Measurements from ENCODE around the gene ZNF658.
"Not testable (repeated sequence)": the region's sequence is repeated elsewhere in the genome, so short reads cannot be mapped to it uniquely, and the experiment has no call there.

ZNF658 gene

DNA sequence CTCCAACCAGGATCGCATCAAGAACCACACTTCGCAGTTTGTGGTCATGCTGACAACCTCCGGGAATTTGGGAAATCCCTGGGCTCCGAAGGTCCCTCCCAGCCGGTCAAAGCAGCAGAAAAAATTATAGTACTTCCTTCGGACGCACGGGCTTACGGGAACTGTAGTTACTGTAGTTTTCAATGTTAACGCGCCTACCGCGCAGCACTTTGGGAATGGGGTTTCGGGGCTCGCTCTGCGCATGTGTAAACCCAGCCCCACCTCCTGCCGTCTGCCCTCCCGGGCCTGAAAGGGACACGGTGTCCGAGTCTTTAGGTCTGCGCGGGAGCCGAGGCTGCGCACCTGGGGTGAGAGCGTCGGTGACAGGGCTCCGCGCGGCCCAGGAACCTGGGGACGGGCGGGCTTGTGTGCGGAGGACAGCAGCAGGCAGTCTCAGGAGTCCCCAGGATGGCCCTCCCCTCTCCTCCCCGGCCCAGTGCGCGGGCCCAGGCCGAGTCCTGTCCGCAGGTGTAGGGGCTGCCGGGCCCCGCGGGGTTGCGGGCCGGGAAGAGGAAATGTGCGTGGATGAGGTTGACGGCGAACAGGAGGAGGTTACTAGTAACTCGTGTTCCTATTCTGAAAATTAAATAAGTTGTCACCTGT lies at the start of gene ZNF658:
ZNF658 (plus strand) TSS at position 236 of the 642 bp plus-strand sequence. CDS start 2,837 bp downstream, outside the sequence.
- not testable (repeated sequence) for H3K27me3 ChIP-seq (ENCODE audit: low read depth, low read length); H3K9me3 ChIP-seq (ENCODE audit: control insufficient read depth in 1 of 2, low read length in 2 of 2); H3K36me3 ChIP-seq (ENCODE audit: control insufficient read depth in 1 of 2, insufficient read depth in 2 of 2, low read length in 2 of 2); H3K27ac ChIP-seq (ENCODE audit: low read length); H3K4me1 ChIP-seq (ENCODE audit: control insufficient read depth in 1 of 2, insufficient read depth in 2 of 2, low read length in 2 of 2)
- H3K4me3 ChIP-seq (ENCODE audit: low read depth in 1 of 2, low read length in 2 of 2) = peak within 1 kb of the TSS; percentile 44 to 61

DNA sequence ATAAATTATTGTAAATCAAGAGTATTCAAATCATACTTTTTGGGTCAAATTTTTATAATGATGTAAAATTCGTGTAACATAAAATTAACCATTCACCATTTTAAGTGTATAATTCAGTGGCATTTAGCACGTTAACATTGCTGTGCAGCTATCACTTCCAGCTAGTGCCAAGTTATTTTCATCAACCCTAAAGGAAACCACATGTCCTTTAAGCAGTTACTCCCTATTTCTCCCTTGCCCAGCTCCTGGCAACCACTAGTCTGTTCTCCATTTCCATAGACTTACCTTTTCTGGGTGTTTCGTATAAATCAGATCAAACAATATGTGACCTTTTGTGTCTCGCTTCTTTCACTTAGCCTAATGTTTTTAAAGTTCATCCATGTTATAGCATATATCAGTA lies 38.8 kb upstream of the ZNF658 start:
- not testable (repeated sequence) for H3K27me3 ChIP-seq (ENCODE audit: low read depth, low read length); H3K4me3 ChIP-seq (ENCODE audit: low read depth in 1 of 2, low read length in 2 of 2); H3K27ac ChIP-seq (ENCODE audit: low read length)

GRCh38 chr9:66868660-66869059 lies 31.9 kb upstream of the ZNF658 start:
- not testable (repeated sequence) for H3K4me1 ChIP-seq (ENCODE audit: control insufficient read depth in 1 of 2, insufficient read depth in 2 of 2, low read length in 2 of 2); H3K4me3 ChIP-seq (ENCODE audit: low read depth in 1 of 2, low read length in 2 of 2); H3K27me3 ChIP-seq (ENCODE audit: low read depth, low read length); H3K27ac ChIP-seq (ENCODE audit: low read length); H3K36me3 ChIP-seq (ENCODE audit: control insufficient read depth in 1 of 2, insufficient read depth in 2 of 2, low read length in 2 of 2); H3K9me3 ChIP-seq (ENCODE audit: control insufficient read depth in 1 of 2, low read length in 2 of 2)

More for the DNA sequence above, 38.8 kb upstream of the ZNF658 start:
- not testable (repeated sequence) for H3K4me1 ChIP-seq (ENCODE audit: control insufficient read depth in 1 of 2, insufficient read depth in 2 of 2, low read length in 2 of 2); H3K9me3 ChIP-seq (ENCODE audit: control insufficient read depth in 1 of 2, low read length in 2 of 2); H3K36me3 ChIP-seq (ENCODE audit: control insufficient read depth in 1 of 2, insufficient read depth in 2 of 2, low read length in 2 of 2)

GRCh38 chr9:66880605-66881004 lies 19.9 kb upstream of the ZNF658 start:
- not testable (repeated sequence) for H3K27ac ChIP-seq (ENCODE audit: low read length); H3K36me3 ChIP-seq (ENCODE audit: control insufficient read depth in 1 of 2, insufficient read depth in 2 of 2, low read length in 2 of 2); H3K9me3 ChIP-seq (ENCODE audit: control insufficient read depth in 1 of 2, low read length in 2 of 2); H3K27me3 ChIP-seq (ENCODE audit: low read depth, low read length); H3K4me3 ChIP-seq (ENCODE audit: low read depth in 1 of 2, low read length in 2 of 2); H3K4me1 ChIP-seq (ENCODE audit: control insufficient read depth in 1 of 2, insufficient read depth in 2 of 2, low read length in 2 of 2)

GRCh38 chr9:66881847-66882246 lies 18.7 kb upstream of the ZNF658 start:
- not testable (repeated sequence) for H3K9me3 ChIP-seq (ENCODE audit: control insufficient read depth in 1 of 2, low read length in 2 of 2); H3K4me3 ChIP-seq (ENCODE audit: low read depth in 1 of 2, low read length in 2 of 2); H3K27ac ChIP-seq (ENCODE audit: low read length); H3K27me3 ChIP-seq (ENCODE audit: low read depth, low read length); H3K4me1 ChIP-seq (ENCODE audit: control insufficient read depth in 1 of 2, insufficient read depth in 2 of 2, low read length in 2 of 2); H3K36me3 ChIP-seq (ENCODE audit: control insufficient read depth in 1 of 2, insufficient read depth in 2 of 2, low read length in 2 of 2)

GRCh38 chr9:66890334-66890733 lies 10.2 kb upstream of the ZNF658 start:
- H3K36me3 ChIP-seq (ENCODE audit: control insufficient read depth in 1 of 2, insufficient read depth in 2 of 2, low read length in 2 of 2); H3K27ac ChIP-seq (ENCODE audit: low read length); H3K27me3 ChIP-seq (ENCODE audit: low read depth, low read length); H3K9me3 ChIP-seq (ENCODE audit: control insufficient read depth in 1 of 2, low read length in 2 of 2); H3K4me1 ChIP-seq (ENCODE audit: control insufficient read depth in 1 of 2, insufficient read depth in 2 of 2, low read length in 2 of 2); H3K4me3 ChIP-seq (ENCODE audit: low read depth in 1 of 2, low read length in 2 of 2): not testable (repeated sequence)

GRCh38 chr9:66901141-66901540 lies 616 bp downstream of the ZNF658 start:
- peak overlapping the region; percentile 44 to 61 for H3K4me3 ChIP-seq (ENCODE audit: low read depth in 1 of 2, low read length in 2 of 2)
- not testable (repeated sequence) for H3K27me3 ChIP-seq (ENCODE audit: low read depth, low read length); H3K4me1 ChIP-seq (ENCODE audit: control insufficient read depth in 1 of 2, insufficient read depth in 2 of 2, low read length in 2 of 2); H3K27ac ChIP-seq (ENCODE audit: low read length); H3K36me3 ChIP-seq (ENCODE audit: control insufficient read depth in 1 of 2, insufficient read depth in 2 of 2, low read length in 2 of 2); H3K9me3 ChIP-seq (ENCODE audit: control insufficient read depth in 1 of 2, low read length in 2 of 2)

DNA sequence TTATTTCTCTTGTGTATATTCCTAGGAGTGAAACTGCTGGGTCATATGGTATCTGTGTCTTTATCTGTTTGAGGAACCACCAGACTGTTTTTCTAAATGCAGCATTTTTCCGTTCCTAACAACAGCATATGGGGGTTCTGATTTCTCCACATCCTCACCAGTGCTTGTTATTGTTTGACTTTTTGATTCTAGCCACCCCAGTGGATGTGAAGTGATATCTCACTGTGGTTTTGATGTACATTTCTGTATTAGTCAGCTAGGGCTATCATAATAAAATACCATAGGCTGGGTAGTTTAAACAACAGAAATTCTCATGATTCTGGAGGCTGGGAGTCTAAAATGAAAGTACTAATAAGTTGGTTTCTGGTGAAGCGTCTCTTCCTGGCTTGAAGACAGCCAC lies 9.0 kb downstream of the ZNF658 start:
- H3K27me3 ChIP-seq (ENCODE audit: low read depth, low read length); H3K4me3 ChIP-seq (ENCODE audit: low read depth in 1 of 2, low read length in 2 of 2); H3K27ac ChIP-seq (ENCODE audit: low read length); H3K9me3 ChIP-seq (ENCODE audit: control insufficient read depth in 1 of 2, low read length in 2 of 2); H3K4me1 ChIP-seq (ENCODE audit: control insufficient read depth in 1 of 2, insufficient read depth in 2 of 2, low read length in 2 of 2): not testable (repeated sequence)
- H3K36me3 ChIP-seq (ENCODE audit: control insufficient read depth in 1 of 2, insufficient read depth in 2 of 2, low read length in 2 of 2) = peaks cover 0 to 10% of the 10 kb centered on the region in 2 donors

DNA sequence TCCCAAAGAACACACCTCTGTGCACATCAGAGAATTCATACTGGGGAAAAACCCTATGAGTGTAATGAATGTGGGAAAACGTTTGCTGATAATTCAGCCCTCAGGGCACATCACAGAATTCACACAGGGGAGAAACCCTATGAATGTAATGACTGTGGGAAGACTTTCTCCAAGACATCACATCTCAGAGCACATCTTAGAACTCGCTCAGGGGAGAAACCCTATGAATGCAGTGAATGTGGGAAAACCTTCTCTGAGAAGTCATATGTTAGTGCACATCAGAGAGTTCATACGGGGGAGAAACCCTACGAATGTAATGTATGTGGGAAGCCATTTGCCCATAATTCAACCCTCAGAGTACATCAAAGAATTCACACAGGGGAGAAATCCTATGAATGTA lies 19.5 kb downstream of the ZNF658 start:
- H3K27me3 ChIP-seq (ENCODE audit: low read depth, low read length); H3K9me3 ChIP-seq (ENCODE audit: control insufficient read depth in 1 of 2, low read length in 2 of 2); H3K4me3 ChIP-seq (ENCODE audit: low read depth in 1 of 2, low read length in 2 of 2); H3K4me1 ChIP-seq (ENCODE audit: control insufficient read depth in 1 of 2, insufficient read depth in 2 of 2, low read length in 2 of 2); H3K27ac ChIP-seq (ENCODE audit: low read length): not testable (repeated sequence)
- peaks cover 0 to 12% of the 10 kb centered on the region in 2 donors for H3K36me3 ChIP-seq (ENCODE audit: control insufficient read depth in 1 of 2, insufficient read depth in 2 of 2, low read length in 2 of 2)

- not testable (repeated sequence) for H3K4me1 ChIP-seq (ENCODE audit: control insufficient read depth in 1 of 2, insufficient read depth in 2 of 2, low read length in 2 of 2); H3K36me3 ChIP-seq (ENCODE audit: control insufficient read depth in 1 of 2, insufficient read depth in 2 of 2, low read length in 2 of 2); H3K27me3 ChIP-seq (ENCODE audit: low read depth, low read length); H3K27ac ChIP-seq (ENCODE audit: low read length); H3K4me3 ChIP-seq (ENCODE audit: low read depth in 1 of 2, low read length in 2 of 2); H3K9me3 ChIP-seq (ENCODE audit: control insufficient read depth in 1 of 2, low read length in 2 of 2)
Observed at GRCh38 chr9:66936194-66936870, 35.8 kb downstream of the ZNF658 start.

DNA sequence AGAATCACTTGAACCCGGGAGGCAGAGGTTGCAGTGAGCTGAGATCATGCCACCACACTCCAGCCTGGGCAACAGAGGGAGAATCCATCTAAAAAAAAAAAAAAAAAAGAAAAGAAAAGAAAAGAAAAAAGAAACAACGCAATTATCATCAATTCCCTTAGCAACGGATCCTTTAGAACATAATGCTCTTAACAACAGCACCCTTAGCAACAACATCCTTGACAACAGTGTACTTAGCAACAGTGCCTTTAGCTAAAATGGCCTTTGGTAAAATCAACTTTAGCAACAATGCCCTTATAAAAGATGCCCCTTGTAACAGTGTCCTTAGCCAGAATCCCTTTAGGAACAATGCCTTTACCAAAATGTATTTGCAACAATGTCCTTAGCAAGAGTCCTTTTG lies 37.1 kb downstream of the ZNF658 start:
- H3K9me3 ChIP-seq (ENCODE audit: control insufficient read depth in 1 of 2, low read length in 2 of 2); H3K27me3 ChIP-seq (ENCODE audit: low read depth, low read length); H3K27ac ChIP-seq (ENCODE audit: low read length); H3K4me3 ChIP-seq (ENCODE audit: low read depth in 1 of 2, low read length in 2 of 2); H3K36me3 ChIP-seq (ENCODE audit: control insufficient read depth in 1 of 2, insufficient read depth in 2 of 2, low read length in 2 of 2); H3K4me1 ChIP-seq (ENCODE audit: control insufficient read depth in 1 of 2, insufficient read depth in 2 of 2, low read length in 2 of 2): not testable (repeated sequence)

- H3K9me3 ChIP-seq (ENCODE audit: control insufficient read depth in 1 of 2, low read length in 2 of 2); H3K36me3 ChIP-seq (ENCODE audit: control insufficient read depth in 1 of 2, insufficient read depth in 2 of 2, low read length in 2 of 2); H3K27me3 ChIP-seq (ENCODE audit: low read depth, low read length); H3K4me1 ChIP-seq (ENCODE audit: control insufficient read depth in 1 of 2, insufficient read depth in 2 of 2, low read length in 2 of 2); H3K4me3 ChIP-seq (ENCODE audit: low read depth in 1 of 2, low read length in 2 of 2); H3K27ac ChIP-seq (ENCODE audit: low read length): not testable (repeated sequence)
Observed at GRCh38 chr9:66938322-66938721, 37.8 kb downstream of the ZNF658 start.
